ENCODE data around the gene CLOCK.

CLOCK gene

GRCh38 chr4:55380576-55380975 lies 166.1 kb downstream of the CLOCK start:
- DNase-seq (ENCODE audit: low spot score) = no peak

GRCh38 chr4:55378617-55379467 lies 167.9 kb downstream of the CLOCK start:
- peak; percentile 70 for DNase-seq (ENCODE audit: low spot score)
